Smooth muscle cell (in vitro differentiated cells): ENCODE measurements around the gene PLXNB3. TPM values are rescaled to one million over a fixed set of nuclear protein-coding genes. Genes with fewer than 3 reads are reported as not detected.

Experiments
- DNase-seq: peaks from one replicate; lab custom pipeline; 2025; ENCODE audit not compliant: unreplicated experiment; lab: John Stamatoyannopoulos, UW
- H2AFZ ChIP-seq: fragments of 200-600 bp; sonication (generic); 2 replicates; pipeline ENCODE4 v1.6.0; 2016; ENCODE audit warnings: antibody characterized with exemption, low read depth, mild to moderate bottlenecking
- H3F3A ChIP-seq: fragments of 200-600 bp; sonication (generic); 2 replicates; pipeline ENCODE4 v1.6.0; 2017; ENCODE audit warnings: antibody characterized with exemption, low read depth
- H3K27ac ChIP-seq: fragments of 200-600 bp; sonication (generic); 2 replicates; pipeline ENCODE4 v1.5.1; 2016; ENCODE audit warnings: low read depth, mild to moderate bottlenecking
- H3K27me3 ChIP-seq: fragments of 200-600 bp; sonication (generic); 2 replicates; pipeline ENCODE4 v1.6.1; 2016; ENCODE audit warnings: low read depth, mild to moderate bottlenecking
- H3K36me3 ChIP-seq: fragments of 200-600 bp; sonication (generic); 2 replicates; pipeline ENCODE4 v1.5.1; 2016; ENCODE audit warnings: low read depth
- H3K4me1 ChIP-seq: fragments of 200-600 bp; sonication (generic); 2 replicates; pipeline ENCODE4 v1.5.1; 2016; ENCODE audit warnings: low read depth
- H3K4me2 ChIP-seq: fragments of 200-600 bp; sonication (generic); 2 replicates; pipeline ENCODE4 v1.6.0; 2016; ENCODE audit warnings: mild to moderate bottlenecking
- H3K4me3 ChIP-seq: fragments of 200-600 bp; sonication (generic); 2 replicates; pipeline ENCODE4 v1.5.1; 2016; ENCODE audit warnings: mild to moderate bottlenecking
- H3K79me2 ChIP-seq: fragments of 200-600 bp; sonication (generic); 2 replicates; pipeline ENCODE4 v1.6.0; 2016; ENCODE audit warnings: low read depth, mild to moderate bottlenecking
- H3K9ac ChIP-seq: fragments of 200-600 bp; sonication (generic); 2 replicates; pipeline ENCODE4 v1.6.0; 2016; ENCODE audit warnings: low read depth
- H3K9me3 ChIP-seq: fragments of 200-600 bp; sonication (generic); replicated peaks from 2 replicates; pipeline ENCODE4 v1.5.1; 2016; ENCODE audit warnings: low read depth
- H4K20me1 ChIP-seq: fragments of 200-600 bp; sonication (generic); 2 replicates; pipeline ENCODE4 v1.6.0; 2016; ENCODE audit warnings: low read depth
- CTCF ChIP-seq: fragments of 200-600 bp; sonication (generic); IDR thresholded peaks from 2 replicates; pipeline ENCODE4 v1.5.1; 2017; ENCODE audit warnings: borderline replicate concordance, mild to moderate bottlenecking, antibody characterized with exemption; ENCODE audit not compliant: insufficient read depth, poor library complexity, severe bottlenecking
- WGBS: methylation state at CpG from one replicate; pipeline ENCODE4 v1.1.7; 2016; ENCODE audit warnings: low lambda C conversion rate; 5-methylcytosine and 5-hydroxymethylcytosine counted together
- polyA plus RNA-seq: library from polyadenylated mRNA; unstranded; fragments of >200 nt; fragmentation: Nextera tagmentation; extraction: Ambion mirVana; gene quantifications from 2 replicates; pipeline ENCODE4 v1.2.1, GENCODE V29; 2016
- total RNA-seq: library from RNA; depleted of rRNA; stranded (reverse); fragments of >200 nt; gene quantifications from 2 replicates; pipeline ENCODE4 v1.2.3, GENCODE V29; 2014

Gene PLXNB3
- total and polyA plus RNA-seq, 2 experiments from 2014 or later, result 0.58 to 3.9 TPM

- no peak overlapping the region for H3K9ac ChIP-seq
- DNase-seq, result no peak
Observed at GRCh38 chrX:153768311-153769157, 4.5 kb downstream of the PLXNB3 start.

GRCh38 chrX:153769158-153769864 is 5.3 kb downstream of the PLXNB3 start:
- no peak for TF ChIP-seq CTCF
- H3K4me2 ChIP-seq, result no peak overlapping the region
- no peaks in the 10 kb centered on the region for H3K9me3 ChIP-seq
- no peaks in the 10 kb centered on the region for H4K20me1 ChIP-seq
- no peak overlapping the region for H3K9ac ChIP-seq
- H3F3A ChIP-seq, result no peaks in the 10 kb centered on the region
- no peak overlapping the region for H3K27ac ChIP-seq
- DNase-seq, result no peak
- WGBS, result 87% methylated on average over 23 of the region's 23 CpGs
- no peak overlapping the region for H2AFZ ChIP-seq
- H3K27me3 ChIP-seq, result no peaks in the 10 kb centered on the region
- no peaks in the 10 kb centered on the region for H3K79me2 ChIP-seq
- no peak overlapping the region for H3K4me3 ChIP-seq
- no peaks in the 10 kb centered on the region for H3K4me1 ChIP-seq
- H3K36me3 ChIP-seq, result no peaks in the 10 kb centered on the region

More at GRCh38 chrX:153768311-153769157, 4.5 kb downstream of the PLXNB3 start:
- Histone ChIP-seq H3K27me3 (no peaks in the 10 kb centered on the region), H3K4me2 (no peak overlapping the region), H3K4me1 (no peaks in the 10 kb centered on the region), H3K4me3 (no peak overlapping the region), H3K9me3 (no peaks in the 10 kb centered on the region), H3K36me3 (no peaks in the 10 kb centered on the region), H3K79me2 (no peaks in the 10 kb centered on the region), H2AFZ (no peak overlapping the region), H3F3A (no peaks in the 10 kb centered on the region), H4K20me1 (no peaks in the 10 kb centered on the region), H3K27ac (no peak overlapping the region)
- TF ChIP-seq CTCF, result no peak
- 92% methylated on average over 19 of the region's 22 CpGs for WGBS

GRCh38 chrX:153769865-153770600 is 6.0 kb downstream of the PLXNB3 start:
- H3K4me1 ChIP-seq, result no peaks in the 10 kb centered on the region

More at GRCh38 chrX:153769865-153770600, 6.0 kb downstream of the PLXNB3 start:
- H3K27ac ChIP-seq, result no peak overlapping the region
- DNase-seq, result no peak
- H2AFZ ChIP-seq, result no peak overlapping the region
- H3K79me2 ChIP-seq, result no peaks in the 10 kb centered on the region
- H3F3A ChIP-seq, result no peaks in the 10 kb centered on the region
- TF ChIP-seq CTCF, result no peak
- no peak overlapping the region for H3K4me3 ChIP-seq
- WGBS, result 87% methylated on average over 25 of the region's 25 CpGs
- H3K9me3 ChIP-seq, result no peaks in the 10 kb centered on the region
- H4K20me1 ChIP-seq, result no peaks in the 10 kb centered on the region
- no peak overlapping the region for H3K9ac ChIP-seq
- H3K27me3 ChIP-seq, result no peaks in the 10 kb centered on the region
- no peaks in the 10 kb centered on the region for H3K36me3 ChIP-seq
- H3K4me2 ChIP-seq, result no peak overlapping the region
